ENCODE measurements around the gene PRKCE. TPM values are rescaled to one million over a fixed set of nuclear protein-coding genes. Genes with fewer than 3 reads are reported as not detected.

The PRKCE gene
- total and polyA plus RNA-seq, 2 of the 8 experiments (the other 6 are each of a cell fraction or from before 2014, with no cell fraction given) = 0.54 to 2.1 TPM

GRCh38 chr2:45706033-45706432 lies 54.6 kb downstream of the PRKCE start:
- Histone ChIP-seq H4K8ac (ENCODE audit: extremely low read depth, insufficient read depth, low read length) (no peak overlapping the region), H3K4me2 (ENCODE audit: insufficient read depth in 1 of 2, low read depth in 2 of 2, low read length in 2 of 2) (no peak overlapping the region), H3K4ac (replicated peaks; ENCODE audit: insufficient read length, low read depth, low read length) (no peak overlapping the region), H4K20me1 (replicated peaks in 1 of 2; ENCODE audit: control insufficient read depth in 1 of 2, insufficient read depth in 2 of 2, low read length in 2 of 2) (no peaks in the 10 kb centered on the region), H3K4me3 (ENCODE audit: extremely low read depth in 1 of 4, insufficient read depth in 2 of 4, low read depth in 3 of 4, low read length in 4 of 4) (no peak overlapping the region), H3K56ac (replicated peaks; ENCODE audit: insufficient read length, low read depth, low read length) (no peak overlapping the region), H3K79me1 (ENCODE audit: low read depth, low read length) (no peaks in the 10 kb centered on the region), H3K23me2 (ENCODE audit: low read depth, low read length) (no peaks in the 10 kb centered on the region), H3K79me2 (ENCODE audit: control insufficient read depth in 1 of 2, insufficient read depth in 2 of 2, low read length in 2 of 2) (no peaks in the 10 kb centered on the region), H3K23ac (ENCODE audit: insufficient read length) (no peak overlapping the region), H3K36me3 (ENCODE audit: control insufficient read depth in 2 of 4, insufficient read depth in 4 of 4, low read length in 3 of 4) (no peaks in the 10 kb centered on the region), H3K9me3 (ENCODE audit: insufficient read depth in 2 of 2, low read depth in 1 of 2, low read length in 1 of 2) (no peaks in the 10 kb centered on the region), H2BK120ac (replicated peaks; ENCODE audit: low read depth, low read length) (no peak overlapping the region), H4K5ac (ENCODE audit: insufficient read length, low read depth, low read length) (no peak overlapping the region), H2BK5ac (ENCODE audit: low read depth, low read length) (no peak overlapping the region), H3K27me3 (replicated peaks in 1 of 4; ENCODE audit: control insufficient read depth in 3 of 4, extremely low read depth in 1 of 4, insufficient read depth in 3 of 4, low read length in 3 of 4) (0 out of 7 replicates have a peak, but pooled peaks cover 0 to 2% (median 0%) of the 10 kb centered on the region in 4 experiments), H2BK20ac (ENCODE audit: low read length) (no peak overlapping the region), H2AFZ (ENCODE audit: low read length) (no peak overlapping the region), H3K14ac (ENCODE audit: insufficient read length) (no peak overlapping the region), H2BK12ac (ENCODE audit: low read depth, low read length) (no peak overlapping the region), H3K27ac (ENCODE audit: low read depth, low read length) (no peak overlapping the region), H2BK15ac (ENCODE audit: low read length) (no peak overlapping the region), H3K9ac (replicated peaks in 1 of 4; ENCODE audit: extremely low read depth in 1 of 4, low read depth in 3 of 4, low read length in 3 of 4) (no peak overlapping the region), H2AK5ac (ENCODE audit: low read depth, low read length) (no peak overlapping the region), H3K4me1 (replicated peaks in 1 of 4; ENCODE audit: control insufficient read depth in 3 of 4, insufficient read depth in 4 of 4, low read length in 3 of 4) (no peaks in the 10 kb centered on the region), H4K91ac (replicated peaks; ENCODE audit: insufficient read length, low read length) (no peak overlapping the region), H3K18ac (ENCODE audit: extremely low read depth, low read length) (no peak overlapping the region)
- ChIA-PET POLR2A (ENCODE audit: partially characterized antibody) (no interaction called here), CTCF (ENCODE audit: partially characterized antibody) (interaction anchor here (0.7 to 1.7 kb wide), 4 partner anchors 17 to 230 kb away, joined by 3 to 4 read pairs (median 3); no protein-coding TSS in a partner anchor)
- TF ChIP-seq PHF8 (conservative IDR thresholded peaks at IDR 0.05; ENCODE audit: low read depth, low read length) (no peak), GTF2F1 (IDR thresholded peaks at IDR 0.05; ENCODE audit: borderline replicate concordance, low read depth, low read length) (no peak), TAF1 (IDR thresholded peaks at IDR 0.05; ENCODE audit: low read depth, low read length) (no peak), USF2 (IDR thresholded peaks at IDR 0.05; ENCODE audit: low read length) (no peak), SP2 (IDR thresholded peaks at IDR 0.05; ENCODE audit: low read length) (no peak), CTBP2 (IDR thresholded peaks at IDR 0.05; ENCODE audit: borderline replicate concordance, insufficient read depth, insufficient read length, low read length) (no peak), SRF (IDR thresholded peaks at IDR 0.05; ENCODE audit: low read depth, low read length) (no peak)
- DNase-seq (ENCODE audit: low read depth in 1 of 2, low spot score in 2 of 2) (no peak), FAIRE-seq (no peak)
